Fibroblast of lung (primary cell): Measurements from ENCODE around the gene BBOF1.

Experiments used
- CTCF ChIP-seq, 2 donors: IDR thresholded peaks in 1 of 2; conservative IDR thresholded peaks in 1 of 2; 1 replicate in 1 of 2; 2 replicates in 1 of 2; pipeline ENCODE4 v1.5.1; 2011 to 2012; ENCODE audit warnings: low read length in 2 of 2, control low read depth in 1 of 2, inconsistent platforms in 1 of 2, low read depth in 1 of 2, mild to moderate bottlenecking in 1 of 2
- EZH2 ChIP-seq: IDR thresholded peaks from 2 replicates; pipeline ENCODE4 v1.5.1; 2012; ENCODE audit warnings: low read length, control low read depth, mild to moderate bottlenecking; ENCODE audit errors: missing control alignments

- no peak for TF ChIP-seq CTCF (conservative IDR thresholded peaks at IDR 0.05 in 1 of 2, IDR thresholded peaks at IDR 0.05 in 1 of 2; ENCODE audit: low read depth in 1 of 2, low read length in 2 of 2)
- no peak for TF ChIP-seq EZH2
Observed at GRCh38 chr14:73997108-73997943, 21.8 kb upstream of the BBOF1 start.
